Coronary artery (tissue), 2 donors: Measurements from ENCODE around the gene IP6K1.

Experiments
- DNase-seq: peaks from one replicate; pipeline ENCODE4 v3.0.0-alpha.2; 2017; ENCODE audit warnings: low spot score
- H3K27ac ChIP-seq, 2 donors: fragments of 200-600 bp; sonication (generic); one replicate each; pipeline ENCODE4 v1.5.1; 2016 to 2019
- H3K4me3 ChIP-seq: fragments of 200-600 bp; sonication (generic); 2 replicates; pipeline ENCODE4 v1.5.1; 2016; ENCODE audit warnings: mild to moderate bottlenecking, moderate library complexity
- CTCF ChIP-seq: fragments of 200-600 bp; sonication (generic); IDR thresholded peaks from one replicate; pipeline ENCODE4 v1.5.1; 2019; ENCODE audit warnings: antibody characterized with exemption

The IP6K1 gene

DNA sequence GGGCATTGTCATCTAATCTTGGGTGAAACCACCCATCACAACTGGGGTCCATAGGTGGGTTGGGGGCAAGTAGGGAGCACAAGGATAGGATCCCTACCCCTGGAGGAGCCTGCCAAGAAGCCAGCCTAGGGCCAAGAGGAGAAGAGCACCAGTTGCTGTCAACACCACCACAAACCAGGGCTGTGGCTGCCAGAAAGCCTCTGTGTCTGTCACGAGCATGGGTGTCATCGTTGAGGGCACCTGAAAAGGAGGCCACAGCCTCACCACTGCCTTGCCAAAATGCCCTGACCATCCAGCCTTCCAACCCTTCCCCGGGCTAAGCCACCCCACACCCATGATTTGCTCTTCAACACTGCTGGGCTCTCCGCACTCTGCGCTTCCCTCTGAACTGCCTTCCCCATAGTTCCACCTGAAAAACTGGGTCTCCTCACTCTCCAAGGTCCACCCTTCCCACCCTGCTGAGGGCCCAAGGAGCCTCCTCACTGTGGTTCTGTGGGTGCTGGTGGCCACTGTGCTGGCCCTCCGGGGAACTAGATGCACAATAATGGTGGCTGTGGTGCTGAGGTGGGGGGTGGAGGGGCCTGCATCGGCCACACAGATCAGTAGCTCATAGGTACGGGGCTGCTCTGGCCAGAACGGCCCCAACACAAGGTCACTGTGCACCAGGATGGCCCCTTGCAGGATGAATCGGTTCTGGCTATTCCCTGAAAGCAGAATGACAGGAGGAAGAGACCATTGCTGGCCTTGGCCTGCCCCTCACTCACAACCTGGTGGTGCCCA lies 6.2 kb upstream of the IP6K1 start:
- no peak for TF ChIP-seq CTCF
- peak; percentile 56 for DNase-seq
- H3K4me3 ChIP-seq = no peak overlapping the region
- no peak overlapping the region for H3K27ac ChIP-seq

GRCh38 chr3:49791571-49791970 lies 5.2 kb upstream of the IP6K1 start:
- H3K4me3 ChIP-seq = no peak overlapping the region
- DNase-seq = peak; percentile 53
- H3K27ac ChIP-seq = no peak overlapping the region
- no peak for TF ChIP-seq CTCF

GRCh38 chr3:49790626-49791411 lies 4.5 kb upstream of the IP6K1 start:
- peak; percentile 45 for DNase-seq
- Histone ChIP-seq H3K4me3 (no peak overlapping the region), H3K27ac (no peak overlapping the region)
- TF ChIP-seq CTCF = no peak

DNA sequence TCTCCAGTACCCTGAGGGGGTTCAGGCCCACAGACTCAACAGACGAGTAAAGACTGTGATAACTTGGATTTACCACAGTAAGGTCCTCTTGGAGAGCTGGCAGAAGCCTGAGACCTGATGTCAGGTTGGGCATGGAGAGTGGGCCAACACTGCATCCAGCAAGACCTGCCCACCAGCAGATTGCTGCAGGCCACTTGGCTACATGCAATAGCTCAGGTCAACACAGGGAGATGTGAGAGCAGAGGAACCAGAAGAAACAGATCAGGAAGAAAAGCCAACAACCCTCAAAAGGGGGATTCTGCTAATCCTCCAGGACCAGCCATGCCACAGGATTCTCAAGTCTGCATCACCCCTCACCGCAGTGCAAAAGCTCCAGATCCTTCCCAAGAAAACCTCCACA lies 1.7 kb upstream of the IP6K1 start:
- Histone ChIP-seq H3K4me3 (no peak overlapping the region), H3K27ac (no peak overlapping the region)
- DNase-seq = peak; percentile 54
- no peak for TF ChIP-seq CTCF

- no peak overlapping the region for H3K27ac ChIP-seq
- no peak for TF ChIP-seq CTCF
- DNase-seq = peak; percentile 53
Measured at GRCh38 chr3:49787536-49787935, 1.2 kb upstream of the IP6K1 start.

DNA sequence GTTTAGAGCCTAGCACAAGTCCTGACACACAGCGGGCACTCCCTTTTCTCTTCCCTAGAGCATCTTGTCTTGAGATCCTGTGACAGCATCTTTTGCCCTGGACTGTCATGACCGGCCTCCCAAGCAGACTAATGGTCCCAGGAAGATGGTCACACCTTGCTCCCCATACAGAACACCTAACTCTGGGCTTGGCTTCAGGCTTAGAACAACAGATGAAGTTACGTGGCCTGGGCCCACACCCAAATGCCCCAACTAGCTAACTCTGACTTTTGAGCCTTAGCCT lies 781 bp upstream of the IP6K1 start:
- Histone ChIP-seq H3K27ac (peak overlapping the region; percentile 91 to 94), H3K4me3 (peak overlapping the region; percentile 91)
- no peak for DNase-seq
- no peak for TF ChIP-seq CTCF

More at GRCh38 chr3:49787536-49787935, 1.2 kb upstream of the IP6K1 start:
- H3K4me3 ChIP-seq = no peak overlapping the region
